ENCODE data around the gene GSG1L2. TPM values are rescaled to one million over a fixed set of nuclear protein-coding genes. Genes with fewer than 3 reads are reported as not detected.

The GSG1L2 gene
- total and polyA plus RNA-seq, 2 of the 4 experiments (the other 2 are of a cell fraction), result not detected

GRCh38 chr17:9825641-9826150 lies 3.8 kb upstream of the GSG1L2 start, which contains the start of gene GLP2R:
TSS of gene GLP2R (plus strand) at chr17:9825924. CDS start at chr17:9826064, 140 bp downstream.
- Histone ChIP-seq H3K9me1 (ENCODE audit: insufficient read depth, low read length) (no peaks in the 10 kb centered on the region), H2BK20ac (ENCODE audit: low read depth, low read length) (no peak within 1 kb of the TSS), H3K4ac (ENCODE audit: low read depth, low read length) (no peak within 1 kb of the TSS), H4K20me1 (ENCODE audit: insufficient read depth, low read length) (no peaks in the 10 kb centered on the region), H2AFZ (replicated peaks; ENCODE audit: low read length, poor library complexity) (peak within 1 kb of the TSS; percentile 14), H3K36me3 (ENCODE audit: control insufficient read depth, insufficient read depth, low read length) (no peaks in the 10 kb centered on the region), H2BK15ac (ENCODE audit: low read depth, low read length) (no peak within 1 kb of the TSS), H4K5ac (ENCODE audit: low read depth, low read length) (no peak within 1 kb of the TSS), H4K8ac (ENCODE audit: low read depth in 2 of 2, low read length in 2 of 2) (no peak within 1 kb of the TSS), H3K18ac (ENCODE audit: low read depth, low read length) (no peak within 1 kb of the TSS), H2BK5ac (ENCODE audit: low read depth, low read length, poor library complexity, severe bottlenecking) (no peak within 1 kb of the TSS), H3K4me1 (ENCODE audit: control insufficient read depth, insufficient read depth, low read length) (no peaks in the 10 kb centered on the region; the same call in 1 of the 2 replicates), H4K91ac (ENCODE audit: insufficient read depth, low read depth, low read length) (no peak within 1 kb of the TSS), H3K27ac (ENCODE audit: insufficient read depth, low read length) (no peak within 1 kb of the TSS), H3K9ac (ENCODE audit: low read depth, low read length) (no peak within 1 kb of the TSS), H3K79me1 (ENCODE audit: low read depth in 1 of 2, low read length in 2 of 2) (no peaks in the 10 kb centered on the region), H2BK120ac (ENCODE audit: low read depth, low read length) (no peak within 1 kb of the TSS), H2AK9ac (replicated peaks; ENCODE audit: low read depth, low read length, poor library complexity) (no peak within 1 kb of the TSS), H3K9me3 (ENCODE audit: control insufficient read depth, insufficient read depth, low read length) (no peaks in the 10 kb centered on the region), H3K4me2 (ENCODE audit: low read depth, low read length) (no peak within 1 kb of the TSS), H2AK5ac (ENCODE audit: low read depth, low read length) (no peak within 1 kb of the TSS), H3K27me3 (ENCODE audit: control insufficient read depth, insufficient read depth, low read length) (no peaks in the 10 kb centered on the region), H3K4me3 (ENCODE audit: insufficient read depth, low read depth, low read length) (no peak within 1 kb of the TSS), H3K56ac (ENCODE audit: extremely low read depth, insufficient read depth, low read length) (no peak within 1 kb of the TSS), H3K23ac (ENCODE audit: low read depth, low read length) (no peak within 1 kb of the TSS), H3K14ac (replicated peaks; ENCODE audit: low read depth, low read length) (no peak within 1 kb of the TSS)
- CTCF ChIA-PET, result no interaction called here
- 54% methylated on average over 9 of the region's 21 CpGs; no CpG with 5 or more reads in 1 of the 2 experiments for WGBS, 2 experiments (ENCODE audit: extremely low coverage in 2 of 2, insufficient read length in 1 of 2)
- in situ Hi-C loops (cut with MboI; ENCODE audit: low sequenced_read_pairs) (no loop called here), intact Hi-C loops (cut with micrococcal nuclease) (no loop called here), dilution Hi-C loops (cut with HindIII; ENCODE audit: low sequenced_read_pairs, unreplicated experiment) (no loop called here)
- DNase-seq, result no peak
- TF ChIP-seq POLR2A (IDR thresholded peaks at IDR 0.05; ENCODE audit: low read depth, low read length), result no peak
- no peak for TF ChIP-seq MAFK (IDR thresholded peaks at IDR 0.05; ENCODE audit: low read depth, low read length)
- no peak for TF ChIP-seq NFE2L2 (IDR thresholded peaks at IDR 0.05; ENCODE audit: low read depth, low read length)
- no peak for TF ChIP-seq SMC3 (IDR thresholded peaks at IDR 0.05; ENCODE audit: low read depth, low read length)
- no peak for TF ChIP-seq CTCF (conservative IDR thresholded peaks at IDR 0.05; ENCODE audit: low read depth, low read length)
- no peak for TF ChIP-seq FOS (IDR thresholded peaks at IDR 0.05; ENCODE audit: low read depth, low read length)
- TF ChIP-seq RFX5 (IDR thresholded peaks at IDR 0.05; ENCODE audit: low read depth, low read length), result no peak
- no peak for TF ChIP-seq CHD1 (IDR thresholded peaks at IDR 0.05; ENCODE audit: low read depth, low read length)
- no peak for TF ChIP-seq BHLHE40 (IDR thresholded peaks at IDR 0.05; ENCODE audit: low read depth, low read length)
- no peak for TF ChIP-seq RCOR1 (IDR thresholded peaks at IDR 0.05; ENCODE audit: insufficient replicate concordance, low read length)
- no peak for TF ChIP-seq ELK1 (IDR thresholded peaks at IDR 0.05; ENCODE audit: borderline replicate concordance, low read depth, low read length)
- TF ChIP-seq MAZ (IDR thresholded peaks at IDR 0.05; ENCODE audit: borderline replicate concordance, low read depth, low read length), result no peak
- TF ChIP-seq USF2 (IDR thresholded peaks at IDR 0.05; ENCODE audit: low read depth, low read length), result no peak
- TF ChIP-seq MXI1 (IDR thresholded peaks at IDR 0.05; ENCODE audit: borderline replicate concordance, low read depth, low read length), result no peak
- TF ChIP-seq RAD21 (IDR thresholded peaks at IDR 0.05; ENCODE audit: low read length), result no peak
- no peak for TF ChIP-seq CEBPB (IDR thresholded peaks at IDR 0.05; ENCODE audit: low read depth, low read length)
- BruUV-seq (replicated peaks), result no TSS peak
- no peak for ATAC-seq (ENCODE audit: low read depth)
- POLR2A ChIA-PET (ENCODE audit: unreplicated experiment), result no interaction called here

Measured in IMR-90 (cell line).